B cell (primary cell): ENCODE measurements around the gene FSCB. TPM values are rescaled to one million over a fixed set of nuclear protein-coding genes. Genes with fewer than 3 reads are reported as not detected.

ENCODE experiments used
- ATAC-seq: fragments of 200-7000 bp; cut with Tn5 transposase; one replicate; pipeline ENCODE4 v1.10.0; 2021; ENCODE audit warnings: low read depth, mild to moderate bottlenecking, moderate number of reproducible peaks, moderate library complexity
- CTCF ChIA-PET: fragments of 350-600 bp; sonication (Branson Sonifier 250); formaldehyde crosslinking; loops from one replicate; lab custom pipeline; 2021; ENCODE audit warnings: antibody characterized with exemption, inconsistent platforms; lab: Charles Lee
- POLR2A ChIA-PET: fragments of 350-600 bp; sonication (Branson Sonifier 250); formaldehyde crosslinking; loops from one replicate; lab custom pipeline; 2021; ENCODE audit warnings: antibody characterized with exemption; lab: Charles Lee
- DNase-seq: peaks from one replicate; pipeline ENCODE4 v3.0.0; 2013
- H2AFZ ChIP-seq: 2 replicates; pipeline ENCODE4 v1.6.1; 2012; ENCODE audit warnings: mild to moderate bottlenecking, low read depth, low read length; ENCODE audit not compliant: insufficient read depth, poor library complexity, severe bottlenecking
- H3K27ac ChIP-seq, 2 donors: 1 replicate in 1 of 2; 2 replicates in 1 of 2; pipeline ENCODE4 v1.5.1; 2012 to 2013; ENCODE audit warnings: low read length in 2 of 2, mild to moderate bottlenecking in 2 of 2, moderate library complexity in 1 of 2
- H3K27me3 ChIP-seq, 4 experiments: fragments of 200-600 bp in 1 of 4; sonication (generic) in 1 of 4; replicated peaks in 1 of 4; 1 replicate in 2 of 4; 2 replicates in 2 of 4; pipeline versions ENCODE4 v1.6.1 to v1.7.0; 2013 to 2016; ENCODE audit warnings: low read length in 3 of 4, mild to moderate bottlenecking in 2 of 4, mixed read lengths in 1 of 4, moderate library complexity in 1 of 4; ENCODE audit not compliant: insufficient read depth in 4 of 4, control insufficient read depth in 3 of 4; ENCODE audit errors: control extremely low read depth in 1 of 4
- H3K36me3 ChIP-seq, 2 experiments: replicated peaks in 1 of 2; 1 replicate in 1 of 2; 2 replicates in 1 of 2; pipeline versions ENCODE4 v1.6.1 to v1.7.1; 2013; ENCODE audit warnings: low read length in 1 of 2; ENCODE audit not compliant: insufficient read depth in 2 of 2, control insufficient read depth in 1 of 2; ENCODE audit errors: control extremely low read depth in 1 of 2, extremely low read depth in 1 of 2
- H3K4me1 ChIP-seq, 2 donors: fragments of 200-600 bp in 1 of 2; sonication (generic) in 1 of 2; 1 replicate in 1 of 2; 2 replicates in 1 of 2; pipeline versions ENCODE4 v1.5.1 to v1.6.1; 2013 to 2017; ENCODE audit warnings: low read length in 2 of 2; ENCODE audit not compliant: control insufficient read depth in 2 of 2, insufficient read depth in 2 of 2
- H3K4me2 ChIP-seq: replicated peaks from 2 replicates; pipeline ENCODE3; 2012; ENCODE audit warnings: mild to moderate bottlenecking, low read depth, low read length; ENCODE audit not compliant: poor library complexity, severe bottlenecking
- H3K4me3 ChIP-seq, 5 experiments: fragments of 200-600 bp in 1 of 5; sonication (generic) in 1 of 5; 1 replicate in 3 of 5; 2 replicates in 2 of 5; pipeline versions ENCODE4 v1.5.1 to v1.7.0; 2011 to 2016; ENCODE audit warnings: low read length in 4 of 5, mild to moderate bottlenecking in 4 of 5, low read depth in 2 of 5, control low read depth in 1 of 5, moderate library complexity in 1 of 5; ENCODE audit not compliant: insufficient read depth in 1 of 5; ENCODE audit errors: control extremely low read depth in 1 of 5, extremely low read depth in 1 of 5
- H3K79me2 ChIP-seq: fragments of 200-600 bp; sonication (generic); one replicate; pipeline ENCODE4 v1.6.0; 2016; ENCODE audit warnings: low read length; ENCODE audit not compliant: control insufficient read depth, insufficient read depth
- H3K9ac ChIP-seq: fragments of 200-600 bp; sonication (generic); 2 replicates; pipeline ENCODE4 v1.6.1; 2017; ENCODE audit warnings: mild to moderate bottlenecking, low read length, moderate library complexity
- H3K9me3 ChIP-seq, 3 donors: one replicate each; pipeline versions ENCODE4 v1.6.1 to v1.7.1; 2013; ENCODE audit warnings: low read length in 2 of 3; ENCODE audit not compliant: control insufficient read depth in 2 of 3, insufficient read depth in 1 of 3; ENCODE audit errors: control extremely low read depth in 1 of 3
- H4K20me1 ChIP-seq: 2 replicates; pipeline ENCODE4 v1.6.0; 2012; ENCODE audit warnings: mild to moderate bottlenecking, low read length; ENCODE audit not compliant: insufficient read depth, control insufficient read depth, poor library complexity, severe bottlenecking
- H3K27ac Mint-ChIP-seq: one replicate; pipeline ENCODE4 v1.8.0; 2021; ENCODE audit warnings: mixed read lengths
- H3K27me3 Mint-ChIP-seq: one replicate; pipeline ENCODE4 v1.8.0; 2021; ENCODE audit warnings: mixed read lengths
- H3K4me1 Mint-ChIP-seq: one replicate; pipeline ENCODE4 v1.8.0; 2021; ENCODE audit warnings: mixed read lengths
- H3K4me3 Mint-ChIP-seq: one replicate; pipeline ENCODE4 v1.8.0; 2021; ENCODE audit warnings: mixed read lengths
- H3K9me3 Mint-ChIP-seq: one replicate; pipeline ENCODE4 v1.8.0; 2022; ENCODE audit warnings: mixed read lengths; ENCODE audit not compliant: insufficient read depth
- CTCF ChIP-seq: fragments of 200-600 bp; IDR thresholded peaks from one replicate; pipeline ENCODE4 v1.8.0; 2022; ENCODE audit warnings: antibody characterized with exemption, mild to moderate bottlenecking
- EZH2 ChIP-seq: IDR thresholded peaks from 2 replicates; pipeline ENCODE4 v1.6.1; 2012; ENCODE audit warnings: borderline replicate concordance, low read depth, mild to moderate bottlenecking, moderate library complexity, low read length; ENCODE audit not compliant: insufficient read depth, poor library complexity, severe bottlenecking
- WGBS: methylation state at CpG from one replicate; pipeline ENCODE4 v1.1.5; 2013; ENCODE audit warnings: missing lambda C conversion rate; ENCODE audit not compliant: insufficient coverage; 5-methylcytosine and 5-hydroxymethylcytosine counted together
- intact Hi-C: fragments of 100-400 bp; cut with micrococcal nuclease; formaldehyde crosslinking; loops from one replicate; pipeline ENCODE4 v1.10.0; 2022
- polyA plus RNA-seq: library from polyadenylated mRNA; depleted of rRNA; stranded (reverse); fragments of >200 nt; gene quantifications from 2 replicates; pipeline ENCODE4 v1.2.3, GENCODE V29; 2012
- total RNA-seq, 2 donors: library from RNA; stranded (reverse); fragments of 120-200 nt in 1 of 2; gene quantifications; 1 replicate in 1 of 2; 2 replicates in 1 of 2; pipeline versions ENCODE4 v1.2.3 to v1.2.4, GENCODE V29; 2013 to 2022

Gene FSCB
- total and polyA plus RNA-seq, 2 donors (not counting 1 experiment from before 2014, with no cell fraction given), result not detected

- ChIA-PET POLR2A (no interaction called here), CTCF (no interaction called here)
- H3K79me2 ChIP-seq, result no peaks in the 10 kb centered on the region
- H3K9ac ChIP-seq, result no peak overlapping the region
- no peaks in the 10 kb centered on the region for H3K4me1 ChIP-seq
- H2AFZ ChIP-seq, result no peak overlapping the region
- H3K4me3 ChIP-seq, result no peak overlapping the region
- no peak overlapping the region for H3K27ac ChIP-seq
- Mint-ChIP-seq H3K27ac (no peak overlapping the region), H3K4me1 (no peaks in the 10 kb centered on the region), H3K4me3 (no peak overlapping the region), H3K9me3 (peaks cover 3% of the 10 kb centered on the region), H3K27me3 (no peaks in the 10 kb centered on the region)
- DNase-seq (no peak), ATAC-seq (no peak)
- H3K4me2 ChIP-seq, result no peak overlapping the region
- H4K20me1 ChIP-seq, result no peaks in the 10 kb centered on the region
- H3K27me3 ChIP-seq, result no peaks in the 10 kb centered on the region
- H3K36me3 ChIP-seq, result no peaks in the 10 kb centered on the region
- no peaks in the 10 kb centered on the region for H3K9me3 ChIP-seq
- intact Hi-C loops, result no loop called here
- TF ChIP-seq CTCF, result no peak
Measured at GRCh38 chr14:44468771-44469170, 38.3 kb downstream of the FSCB start.

GRCh38 chr14:44463356-44464004 lies 43.6 kb downstream of the FSCB start:
- H3K4me3 Mint-ChIP-seq, result no peak overlapping the region
- H2AFZ ChIP-seq, result no peak overlapping the region
- no peak overlapping the region for H3K4me2 ChIP-seq
- no peaks in the 10 kb centered on the region for H3K4me1 Mint-ChIP-seq
- H3K27ac ChIP-seq, result no peak overlapping the region
- H3K4me1 ChIP-seq, result no peaks in the 10 kb centered on the region
- CTCF ChIA-PET, result no interaction called here
- no peak overlapping the region for H3K27ac Mint-ChIP-seq
- no peaks in the 10 kb centered on the region for H3K9me3 Mint-ChIP-seq
- H3K9me3 ChIP-seq, result peaks cover 0 to 1% (median 0%) of the 10 kb centered on the region in 3 donors
- DNase-seq (no peak), ATAC-seq (no peak)
- H3K4me3 ChIP-seq, result no peak overlapping the region
- TF ChIP-seq CTCF (no peak), EZH2 (no peak)
- POLR2A ChIA-PET, result no interaction called here
- H3K27me3 Mint-ChIP-seq, result no peaks in the 10 kb centered on the region
- WGBS, result 83% methylated on average over 2 of the region's 4 CpGs
- H3K9ac ChIP-seq, result no peak overlapping the region
- no peaks in the 10 kb centered on the region for H3K79me2 ChIP-seq
- no peaks in the 10 kb centered on the region for H3K36me3 ChIP-seq
- no peaks in the 10 kb centered on the region for H3K27me3 ChIP-seq
- intact Hi-C loops, result no loop called here
- no peaks in the 10 kb centered on the region for H4K20me1 ChIP-seq
